T-helper 1 cell (primary cell): ENCODE measurements around the gene DUSP28.
A peak's percentile ranks its signal among the peaks of the same experiment; 100 is the strongest.

Experiments
- DNase-seq, 5 donors: peaks; one replicate each; pipeline ENCODE4 v3.0.0-alpha.2; 2012 to 2020

The DUSP28 gene

GRCh38 chr2:240601061-240601830, 41.1 kb downstream of the DUSP28 start:
- DNase-seq = peak in 1 of 5 donors; percentile 4

DNA sequence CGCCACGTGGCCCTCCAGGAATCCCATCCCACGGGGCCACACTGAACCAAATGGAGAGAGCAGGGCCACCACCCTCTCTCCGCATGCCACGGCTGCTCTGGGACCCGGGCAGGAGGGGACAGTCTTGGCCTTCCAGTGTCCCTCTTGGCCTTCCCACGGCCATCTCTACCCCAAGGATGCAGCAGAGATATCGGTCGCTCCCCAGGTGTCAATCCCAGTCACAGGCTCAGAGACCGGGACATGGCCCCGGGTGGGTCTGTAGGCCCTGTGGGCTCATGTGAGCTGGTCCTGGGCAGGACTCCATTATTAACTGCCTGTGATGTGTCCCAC, 41.6 kb downstream of the DUSP28 start:
- DNase-seq = peak in 1 of 5 donors; percentile 7

DNA sequence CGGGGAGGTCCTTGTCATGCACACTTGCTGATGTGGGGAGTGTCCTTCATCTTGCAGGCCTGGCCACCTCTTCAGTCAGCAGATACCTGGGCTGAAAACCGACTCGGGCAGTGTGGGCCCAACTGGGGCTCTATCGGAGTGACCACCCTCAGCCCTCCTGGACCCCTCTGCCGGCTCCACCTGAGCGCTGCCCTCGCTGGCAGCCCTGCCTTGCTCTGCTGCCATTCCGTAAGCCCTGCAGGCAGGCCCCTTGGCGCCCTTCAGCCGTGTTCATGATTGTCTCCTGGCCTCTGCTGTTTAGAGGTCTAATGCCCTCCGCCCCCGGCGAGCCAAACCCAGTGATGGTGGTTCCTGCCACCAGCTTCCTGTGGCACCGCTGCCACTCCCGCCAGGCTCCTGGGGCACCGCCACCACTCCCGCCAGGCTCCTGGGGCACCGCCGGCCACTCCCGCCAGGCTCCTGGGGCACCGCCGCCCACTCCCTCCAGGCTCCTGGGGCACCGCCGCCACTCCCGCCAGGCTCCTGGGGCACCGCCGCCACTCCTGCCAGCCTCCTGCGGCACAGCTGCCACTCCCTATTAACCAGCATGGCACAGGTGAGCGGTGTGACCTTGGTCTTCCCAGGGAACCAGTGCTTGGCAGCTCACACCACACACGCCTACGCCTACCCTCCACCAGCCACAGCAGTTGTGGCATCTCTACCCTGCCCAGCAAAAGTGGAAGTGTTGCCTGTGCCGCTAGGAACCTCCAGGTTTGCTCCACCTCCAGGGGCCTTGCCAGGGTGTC, 42.3 kb downstream of the DUSP28 start:
- peak in 1 of 5 donors; percentile 7 for DNase-seq

DNA sequence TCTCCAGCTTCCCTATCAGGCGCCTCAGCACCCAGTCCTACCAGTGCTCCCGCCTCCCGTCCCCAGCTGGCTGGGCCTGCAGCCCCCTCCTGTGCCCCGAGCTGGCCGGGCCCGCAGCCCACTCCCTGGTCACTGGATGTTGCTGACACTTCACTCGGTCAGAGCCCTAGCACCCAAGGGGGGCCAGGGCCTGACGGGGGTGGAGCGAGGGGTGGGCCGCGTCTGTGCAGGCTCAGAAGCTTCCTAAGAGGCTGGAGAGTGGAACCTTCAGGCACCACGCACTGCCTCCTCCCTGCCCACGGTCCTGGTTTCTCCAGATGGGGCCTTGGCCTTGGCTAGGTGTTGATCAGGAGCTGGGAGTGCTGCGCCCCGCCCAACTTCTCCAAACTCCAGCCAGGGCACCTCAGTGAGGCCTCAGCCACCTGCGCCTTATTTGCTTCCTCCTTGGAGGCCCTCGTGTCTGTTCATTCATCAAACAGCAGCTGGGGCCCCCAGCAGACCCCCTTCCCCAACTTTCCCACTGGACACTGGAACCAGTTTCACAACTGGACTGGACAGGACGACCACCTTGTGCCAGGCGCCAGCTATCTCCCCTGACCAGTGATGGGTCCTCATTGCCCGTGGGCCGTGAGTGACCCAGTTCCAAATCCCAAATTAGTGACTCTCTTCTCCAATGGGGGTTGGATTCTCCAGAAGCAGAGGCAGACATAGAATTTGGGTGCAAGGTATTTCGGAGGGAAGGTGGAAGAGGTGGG, 43.1 kb downstream of the DUSP28 start:
- peak in 1 of 5 donors; percentile 3 for DNase-seq

GRCh38 chr2:240603846-240604245, 43.7 kb downstream of the DUSP28 start:
- DNase-seq = no peak

DNA sequence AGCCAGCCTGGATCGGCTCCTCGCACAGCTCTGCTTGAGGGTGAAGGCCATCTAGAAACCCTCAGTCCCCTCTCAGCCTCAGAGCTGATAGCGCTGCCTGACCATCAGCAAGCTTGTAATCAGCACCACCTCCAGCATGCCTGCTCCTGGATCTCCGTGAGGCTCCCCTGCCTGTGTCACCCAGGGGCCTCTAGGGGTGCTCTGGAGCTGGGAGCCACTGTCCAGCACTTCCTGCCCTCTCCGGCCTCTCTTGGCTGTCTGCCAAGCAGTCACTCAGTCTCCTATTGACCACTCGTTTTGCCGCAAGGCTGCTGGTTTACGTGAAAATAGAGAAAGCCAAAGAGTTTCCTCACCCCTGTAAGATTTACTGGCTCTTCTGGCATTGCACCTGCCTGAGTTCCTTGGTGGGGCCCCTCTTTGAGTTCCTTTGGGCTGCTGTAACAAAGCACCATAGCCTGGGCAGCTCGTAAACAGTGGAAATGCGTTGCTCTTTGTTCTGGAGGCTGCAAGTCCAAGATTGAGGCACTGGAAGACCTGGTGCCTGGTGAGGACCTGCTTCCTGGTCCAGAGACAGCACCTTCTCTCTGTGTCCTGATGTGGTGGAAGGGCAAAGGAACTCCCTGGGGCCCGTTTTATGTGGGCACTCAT, 44.3 kb downstream of the DUSP28 start:
- peak in 1 of 5 donors; percentile 4 for DNase-seq

- DNase-seq = peak in 1 of 5 donors; percentile 5
These were observed 45.0 kb downstream of the DUSP28 start for GRCh38 chr2:240604939-240605716.

GRCh38 chr2:240605867-240606743, 45.9 kb downstream of the DUSP28 start:
- DNase-seq = peak in 1 of 5 donors; percentile 5

GRCh38 chr2:240611601-240612210, 51.5 kb downstream of the DUSP28 start:
- peak in 1 of 5 donors; percentile 65 for DNase-seq
